Measurements from ENCODE around the gene SH2D3A. TPM values are rescaled to one million over a fixed set of nuclear protein-coding genes. Genes with fewer than 3 reads are reported as not detected.
"Not testable (repeated sequence)": the region's sequence is repeated elsewhere in the genome, so short reads cannot be mapped to it uniquely, and the experiment has no call there.

Gene SH2D3A
- total and polyA plus RNA-seq, 2 donors (not counting 1 experiment from before 2014, with no cell fraction given), result not detected

DNA sequence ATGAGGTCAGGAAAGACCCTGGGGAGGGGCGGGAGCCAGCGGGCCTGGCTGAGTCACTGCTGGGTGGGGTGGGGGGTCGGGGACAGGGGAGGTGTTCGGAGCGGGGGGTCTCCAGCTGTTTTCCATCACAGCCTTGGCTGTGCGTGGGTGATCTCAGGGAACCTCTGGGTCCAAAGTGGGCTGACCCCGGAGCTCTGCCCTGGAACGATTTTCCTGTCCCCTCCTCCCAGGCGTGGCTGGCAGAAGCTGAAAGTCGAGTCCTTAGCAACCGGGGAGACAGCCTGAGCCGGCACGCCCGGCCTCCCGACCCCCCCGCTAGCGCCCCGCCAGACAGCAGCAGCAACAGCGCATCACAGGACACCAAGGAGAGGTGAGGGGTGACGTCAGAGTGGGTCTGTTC, 17.2 kb downstream of the SH2D3A start:
- Histone ChIP-seq H3K79me2 (ENCODE audit: control insufficient read depth, insufficient read depth, low read length) (peaks cover 3% of the 10 kb centered on the region), H3K4me3 (replicated peaks in 1 of 4; ENCODE audit: control extremely low read depth in 1 of 4, insufficient read depth in 1 of 4, low read depth in 3 of 4, low read length in 4 of 4) (no peak overlapping the region), H3K9ac (ENCODE audit: insufficient read depth, low read length) (no peak overlapping the region), H4K20me1 (ENCODE audit: control insufficient read depth, extremely low read depth, insufficient read depth, low read length) (no peaks in the 10 kb centered on the region), H3K4me1 (ENCODE audit: control insufficient read depth, extremely low read depth, insufficient read depth, low read length) (peaks cover 6% of the 10 kb centered on the region), H3K27me3 (ENCODE audit: control insufficient read depth, insufficient read depth, low read length) (no peaks in the 10 kb centered on the region), H3K9me3 (ENCODE audit: control insufficient read depth, insufficient read depth, low read depth, low read length) (no peaks in the 10 kb centered on the region), H2AFZ (ENCODE audit: low read length) (no peak overlapping the region), H3K36me3 (ENCODE audit: control insufficient read depth, insufficient read depth, low read length) (peaks cover 15% of the 10 kb centered on the region), H3K4me2 (ENCODE audit: extremely low read depth, insufficient read depth, low read length) (no peak overlapping the region), H3K27ac (ENCODE audit: insufficient read depth, low read length) (peak overlapping the region; percentile 48)
- TF ChIP-seq CTCF (conservative IDR thresholded peaks at IDR 0.05 in 1 of 2, IDR thresholded peaks at IDR 0.05 in 1 of 2; ENCODE audit: low read depth in 1 of 2, low read length in 2 of 2) (no peak), EZH2 (IDR thresholded peaks at IDR 0.05; ENCODE audit: low read length, missing control alignments) (no peak)
- peak in 1 of 2 donors; percentile 71 for DNase-seq (ENCODE audit: low read depth in 2 of 2)

DNA sequence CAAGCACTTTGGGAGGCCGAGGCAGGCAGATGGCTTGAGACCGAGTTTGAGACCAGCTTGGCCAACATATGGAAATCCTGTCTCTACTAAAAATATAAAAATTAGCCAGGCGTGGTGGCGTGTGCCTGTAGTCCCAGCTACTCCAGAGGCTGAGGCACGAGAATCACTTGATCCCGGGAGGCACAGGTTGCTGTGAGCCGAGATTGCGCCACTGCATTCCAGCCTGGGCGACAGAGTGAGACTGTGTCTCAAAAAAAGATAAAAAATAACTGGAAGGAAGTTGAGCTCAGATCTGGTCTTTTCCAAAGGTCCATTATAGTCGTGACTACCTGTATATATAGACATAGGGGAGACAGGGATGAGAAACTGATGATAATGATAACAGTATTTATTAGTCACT, 18.7 kb downstream of the SH2D3A start:
- not testable (repeated sequence) for H3K4me2 ChIP-seq (ENCODE audit: extremely low read depth, insufficient read depth, low read length); H3K79me2 ChIP-seq (ENCODE audit: control insufficient read depth, insufficient read depth, low read length); H3K27ac ChIP-seq (ENCODE audit: insufficient read depth, low read length); H3K9me3 ChIP-seq (ENCODE audit: control insufficient read depth, insufficient read depth, low read depth, low read length); H3K4me3 ChIP-seq (replicated peaks in 1 of 4; ENCODE audit: control extremely low read depth in 1 of 4, insufficient read depth in 1 of 4, low read depth in 3 of 4, low read length in 4 of 4); DNase-seq (ENCODE audit: low read depth in 2 of 2); H2AFZ ChIP-seq (ENCODE audit: low read length); H3K9ac ChIP-seq (ENCODE audit: insufficient read depth, low read length); H4K20me1 ChIP-seq (ENCODE audit: control insufficient read depth, extremely low read depth, insufficient read depth, low read length); H3K27me3 ChIP-seq (ENCODE audit: control insufficient read depth, insufficient read depth, low read length)
- Histone ChIP-seq H3K36me3 (ENCODE audit: control insufficient read depth, insufficient read depth, low read length) (peaks cover 19% of the 10 kb centered on the region), H3K4me1 (ENCODE audit: control insufficient read depth, extremely low read depth, insufficient read depth, low read length) (peaks cover 17% of the 10 kb centered on the region)

- no peak overlapping the region for H3K27ac ChIP-seq (ENCODE audit: insufficient read depth, low read length)
- H3K4me3 ChIP-seq (replicated peaks in 1 of 4; ENCODE audit: control extremely low read depth in 1 of 4, insufficient read depth in 1 of 4, low read depth in 3 of 4, low read length in 4 of 4), result no peak overlapping the region
Observed at GRCh38 chr19:6745965-6746364, 21.3 kb downstream of the SH2D3A start.

More at GRCh38 chr19:6745965-6746364, 21.3 kb downstream of the SH2D3A start:
- Histone ChIP-seq H3K4me2 (ENCODE audit: extremely low read depth, insufficient read depth, low read length) (no peak overlapping the region), H3K9ac (ENCODE audit: insufficient read depth, low read length) (no peak overlapping the region), H3K79me2 (ENCODE audit: control insufficient read depth, insufficient read depth, low read length) (peaks cover 7% of the 10 kb centered on the region), H3K36me3 (ENCODE audit: control insufficient read depth, insufficient read depth, low read length) (peaks cover 20% of the 10 kb centered on the region), H3K9me3 (ENCODE audit: control insufficient read depth, insufficient read depth, low read depth, low read length) (no peaks in the 10 kb centered on the region), H3K4me1 (ENCODE audit: control insufficient read depth, extremely low read depth, insufficient read depth, low read length) (peaks cover 20% of the 10 kb centered on the region), H2AFZ (ENCODE audit: low read length) (no peak overlapping the region), H4K20me1 (ENCODE audit: control insufficient read depth, extremely low read depth, insufficient read depth, low read length) (no peaks in the 10 kb centered on the region), H3K27me3 (ENCODE audit: control insufficient read depth, insufficient read depth, low read length) (no peaks in the 10 kb centered on the region)
- no peak for TF ChIP-seq CTCF (conservative IDR thresholded peaks at IDR 0.05 in 1 of 2, IDR thresholded peaks at IDR 0.05 in 1 of 2; ENCODE audit: low read depth in 1 of 2, low read length in 2 of 2)
- no peak for TF ChIP-seq EZH2 (IDR thresholded peaks at IDR 0.05; ENCODE audit: low read length, missing control alignments)
- no peak for DNase-seq (ENCODE audit: low read depth in 2 of 2)

Measured in fibroblast of lung (primary cell).